ENCODE results near the gene PHLDB2.

PHLDB2 gene

DNA sequence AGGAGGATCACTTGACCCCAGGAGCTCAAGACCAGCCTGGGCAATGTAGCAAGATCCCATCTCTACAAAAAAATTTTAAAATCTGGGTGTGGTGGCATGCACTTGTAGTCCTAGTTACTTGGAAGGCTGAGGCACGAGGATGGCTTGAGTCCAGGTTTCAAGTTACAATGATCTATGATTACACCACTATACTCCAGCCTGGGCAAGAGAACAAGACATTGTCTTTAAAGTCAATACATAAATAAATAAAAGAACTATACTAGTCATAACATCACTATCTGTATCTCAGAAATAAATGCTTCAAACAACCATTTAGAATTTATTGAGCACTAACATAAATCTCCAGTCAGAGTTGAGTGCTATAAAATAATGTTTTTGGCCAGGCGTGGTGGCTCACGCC is 8.5 kb upstream of the PHLDB2 start:
- DNase-seq (ENCODE audit: low read depth in 2 of 3, low spot score in 1 of 3), result no peak

GRCh38 chr3:111851511-111851954 is 7.5 kb upstream of the PHLDB2 start:
- no peak for DNase-seq (ENCODE audit: low read depth in 2 of 3, low spot score in 1 of 3)

GRCh38 chr3:111852540-111852939 is 6.5 kb upstream of the PHLDB2 start:
- no peak for DNase-seq (ENCODE audit: low read depth in 2 of 3, low spot score in 1 of 3)

DNA sequence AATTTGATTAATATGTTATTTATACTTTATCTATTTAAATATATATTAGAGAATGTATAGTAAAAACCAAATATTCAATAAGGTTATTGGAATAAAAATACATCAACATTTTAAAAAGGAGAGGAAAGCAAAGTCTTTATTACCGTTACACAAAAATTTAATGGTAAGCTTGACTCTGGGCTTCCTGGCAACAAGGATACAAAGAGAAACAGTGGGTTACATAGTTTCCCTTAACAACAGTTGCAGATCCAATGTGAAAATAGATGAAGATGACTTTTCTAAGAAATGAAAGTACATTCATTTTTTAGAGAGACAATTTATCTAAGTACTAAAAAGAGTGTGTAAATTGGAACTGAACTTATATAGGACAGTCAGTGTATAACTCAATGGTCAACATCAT is 6.0 kb upstream of the PHLDB2 start:
- DNase-seq (ENCODE audit: low read depth in 2 of 3, low spot score in 1 of 3), result no peak

DNA sequence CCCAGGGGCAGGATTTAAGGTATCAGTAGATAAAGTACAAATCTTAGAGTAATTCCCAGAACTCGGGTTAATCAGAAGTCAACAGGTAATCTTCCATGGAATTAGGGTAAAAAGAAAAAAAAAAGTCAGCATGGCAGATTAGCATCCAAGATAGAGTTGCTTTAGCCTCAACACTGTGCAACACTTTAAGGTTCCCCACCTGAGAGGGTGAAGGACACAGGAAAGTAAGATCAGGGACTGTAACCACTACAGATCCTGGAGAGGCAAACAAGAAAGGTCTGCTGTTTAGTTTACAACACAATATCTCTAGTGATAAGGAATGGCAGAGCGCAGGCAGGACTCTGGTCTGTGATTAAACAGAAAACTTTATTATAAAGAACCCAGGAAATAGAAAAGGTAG is 4.1 kb upstream of the PHLDB2 start:
- DNase-seq (ENCODE audit: low read depth in 2 of 3, low spot score in 1 of 3), result no peak

DNA sequence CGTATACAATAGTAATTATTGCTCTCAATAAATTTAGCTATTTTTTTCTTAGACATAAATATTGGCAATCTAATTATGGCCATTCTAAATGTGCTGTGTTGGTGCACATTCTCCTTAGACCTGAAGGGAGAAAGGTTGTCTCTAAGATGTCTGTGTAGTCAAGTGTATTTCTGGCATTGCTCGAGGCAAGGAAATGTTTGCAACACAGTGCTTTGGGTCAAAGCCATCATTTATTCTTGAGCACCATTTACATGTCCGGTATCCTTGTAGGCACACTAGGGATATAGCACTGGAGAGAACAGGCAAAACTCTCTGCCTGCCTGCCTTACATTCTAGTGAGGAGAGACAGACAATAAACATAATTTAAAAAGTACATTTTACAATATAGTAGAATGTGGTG is 2.6 kb upstream of the PHLDB2 start:
- DNase-seq (ENCODE audit: low read depth in 2 of 3, low spot score in 1 of 3), result no peak

- DNase-seq (ENCODE audit: low read depth in 2 of 3, low spot score in 1 of 3), result no peak
These were observed 1.6 kb upstream of the PHLDB2 start for GRCh38 chr3:111857474-111857873.

- no peak for DNase-seq (ENCODE audit: low read depth in 2 of 3, low spot score in 1 of 3)
These were observed 423 bp upstream of the PHLDB2 start for GRCh38 chr3:111858642-111859041.

DNA sequence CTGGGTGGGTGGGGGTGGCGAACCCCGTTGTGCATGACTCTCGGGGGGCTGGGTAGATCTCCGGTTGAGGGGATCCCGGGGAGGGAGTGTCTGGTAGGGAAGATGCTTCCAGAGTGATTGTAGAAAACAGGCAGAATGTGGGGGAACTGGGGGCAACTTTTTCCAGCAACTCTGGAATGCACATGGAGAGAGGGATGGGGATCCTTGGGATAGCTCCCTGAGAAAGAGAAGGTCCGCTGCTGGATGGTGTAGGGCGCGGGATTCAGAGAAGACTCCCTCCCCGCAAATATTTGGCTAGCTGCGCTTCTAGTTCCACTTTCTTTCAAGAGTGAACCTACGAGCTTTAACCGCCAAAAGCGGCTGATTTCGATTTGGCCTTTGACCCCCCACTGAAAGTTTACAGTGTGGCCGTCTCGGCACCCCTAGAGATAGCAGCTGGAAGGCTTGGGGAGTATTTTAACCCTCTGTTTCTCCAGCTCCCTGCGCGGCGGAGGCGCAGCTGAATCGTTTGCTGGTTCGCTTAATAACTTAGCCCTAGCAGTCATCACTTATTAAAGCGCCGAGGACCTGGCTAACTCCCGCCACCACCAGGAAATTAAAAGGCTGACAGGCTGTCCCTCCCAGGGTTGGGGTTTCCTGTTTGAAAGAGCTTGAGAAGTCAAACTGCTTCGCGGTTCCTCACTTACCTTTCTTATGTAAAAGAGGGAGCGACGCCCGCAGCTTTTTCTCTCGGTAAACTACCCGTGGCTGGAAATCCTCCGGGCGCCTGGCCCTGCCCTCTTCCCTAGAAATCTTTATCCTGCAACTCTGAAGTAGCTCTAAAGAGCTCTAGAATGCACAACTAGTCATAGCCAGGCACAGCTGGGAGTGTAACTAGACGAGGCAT is 1.2 kb downstream of the PHLDB2 start:
- DNase-seq (ENCODE audit: low read depth in 2 of 3, low spot score in 1 of 3), result peak; percentile 19 to 40 (median 28)

DNA sequence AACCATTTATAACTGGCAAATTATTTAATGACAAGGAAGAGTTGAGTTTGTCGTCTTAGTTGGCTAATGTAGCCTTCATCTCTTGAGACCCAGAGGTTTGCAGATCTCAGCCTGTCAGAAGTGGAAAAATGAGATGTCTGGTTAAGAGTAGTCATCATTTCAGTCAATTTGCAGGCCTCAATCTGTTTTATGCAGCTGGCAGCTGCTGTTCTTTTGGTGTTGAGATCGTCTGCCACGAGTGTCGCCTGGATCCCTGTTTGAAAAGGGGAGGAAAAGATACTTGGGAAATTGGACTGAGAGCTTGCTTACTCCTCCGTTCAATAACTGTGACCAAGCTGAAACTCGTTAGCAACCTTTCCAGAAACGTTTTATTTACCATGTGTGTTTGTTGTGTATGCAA is 2.3 kb downstream of the PHLDB2 start:
- DNase-seq (ENCODE audit: low read depth in 2 of 3, low spot score in 1 of 3), result no peak

DNA sequence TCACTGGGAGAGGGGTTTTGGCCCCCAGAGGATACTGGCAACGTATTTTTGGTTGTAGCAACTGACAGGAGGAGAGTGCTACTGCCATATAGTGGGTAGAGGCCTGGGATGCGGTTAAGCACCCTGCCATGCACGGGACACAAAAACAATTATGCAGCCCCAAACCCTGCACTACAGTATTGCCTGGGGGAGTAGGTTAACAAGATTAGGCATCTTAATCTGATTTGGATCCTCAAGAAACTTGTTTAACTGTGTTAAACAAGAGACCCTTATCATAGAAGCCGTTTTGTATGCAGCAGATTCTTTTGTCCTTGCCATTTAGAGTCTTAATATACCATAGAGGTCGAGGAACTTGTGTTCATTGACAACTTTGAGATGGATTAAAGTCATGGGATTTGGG is 3.4 kb downstream of the PHLDB2 start:
- DNase-seq (ENCODE audit: low read depth in 2 of 3, low spot score in 1 of 3), result no peak

GRCh38 chr3:111862974-111863373 is 3.9 kb downstream of the PHLDB2 start:
- no peak for DNase-seq (ENCODE audit: low read depth in 2 of 3, low spot score in 1 of 3)

GRCh38 chr3:111863942-111864694 is 5.1 kb downstream of the PHLDB2 start:
- no peak for DNase-seq (ENCODE audit: low read depth in 2 of 3, low spot score in 1 of 3)

- DNase-seq (ENCODE audit: low read depth in 2 of 3, low spot score in 1 of 3), result no peak
These were observed 6.0 kb downstream of the PHLDB2 start for GRCh38 chr3:111864821-111865656.

DNA sequence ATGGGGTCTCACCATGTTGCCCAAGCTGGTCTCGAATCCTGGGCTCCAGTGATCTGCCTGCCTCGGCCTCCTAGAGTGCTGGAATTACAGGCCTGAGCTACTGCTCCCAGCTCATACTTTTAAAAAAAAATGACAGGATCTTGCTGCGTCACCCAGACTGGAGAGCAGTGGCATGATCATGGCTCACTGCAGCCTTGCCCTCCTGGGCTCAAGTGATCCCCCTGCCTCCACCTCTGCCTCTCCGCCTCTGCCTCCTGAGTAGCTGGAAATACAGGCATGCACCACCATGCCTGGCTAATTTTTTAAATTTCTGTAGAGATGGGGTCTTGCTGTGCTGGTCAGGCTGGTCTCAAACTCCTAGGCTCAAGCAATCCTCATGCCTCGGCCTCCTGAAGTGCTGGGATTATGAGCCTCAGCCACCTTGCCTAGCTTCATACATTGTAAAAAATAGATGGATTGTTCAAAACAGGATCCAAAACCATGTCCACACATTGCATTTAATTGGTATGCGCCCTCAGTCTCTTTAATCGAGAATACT is 8.9 kb downstream of the PHLDB2 start:
- DNase-seq (ENCODE audit: low read depth in 2 of 3, low spot score in 1 of 3), result no peak

DNA sequence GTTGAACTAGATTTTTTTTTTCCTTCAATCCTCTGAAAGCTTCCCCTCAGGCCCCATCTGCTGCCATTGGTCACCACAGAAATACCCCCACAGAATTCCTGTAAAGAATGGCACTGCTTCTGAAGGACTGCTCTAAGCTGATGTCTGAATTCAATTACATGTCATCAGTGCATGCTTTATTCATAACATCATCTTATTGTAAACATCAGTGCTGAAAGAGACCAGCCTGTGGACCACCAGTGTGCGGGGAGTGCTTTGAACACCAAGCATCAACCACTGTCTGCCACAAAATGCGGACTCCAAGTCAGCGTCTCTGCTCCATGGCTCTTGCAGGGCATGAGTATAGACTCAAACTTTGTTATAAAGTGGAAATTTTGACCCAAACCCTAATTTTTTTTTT is 11.6 kb downstream of the PHLDB2 start:
- no peak for DNase-seq (ENCODE audit: low read depth in 2 of 3, low spot score in 1 of 3)

- DNase-seq (ENCODE audit: low read depth in 2 of 3, low spot score in 1 of 3), result no peak
These were observed 13.0 kb downstream of the PHLDB2 start for GRCh38 chr3:111871809-111872623.

GRCh38 chr3:111872979-111873378 is 13.9 kb downstream of the PHLDB2 start:
- no peak for DNase-seq (ENCODE audit: low read depth in 2 of 3, low spot score in 1 of 3)

DNA sequence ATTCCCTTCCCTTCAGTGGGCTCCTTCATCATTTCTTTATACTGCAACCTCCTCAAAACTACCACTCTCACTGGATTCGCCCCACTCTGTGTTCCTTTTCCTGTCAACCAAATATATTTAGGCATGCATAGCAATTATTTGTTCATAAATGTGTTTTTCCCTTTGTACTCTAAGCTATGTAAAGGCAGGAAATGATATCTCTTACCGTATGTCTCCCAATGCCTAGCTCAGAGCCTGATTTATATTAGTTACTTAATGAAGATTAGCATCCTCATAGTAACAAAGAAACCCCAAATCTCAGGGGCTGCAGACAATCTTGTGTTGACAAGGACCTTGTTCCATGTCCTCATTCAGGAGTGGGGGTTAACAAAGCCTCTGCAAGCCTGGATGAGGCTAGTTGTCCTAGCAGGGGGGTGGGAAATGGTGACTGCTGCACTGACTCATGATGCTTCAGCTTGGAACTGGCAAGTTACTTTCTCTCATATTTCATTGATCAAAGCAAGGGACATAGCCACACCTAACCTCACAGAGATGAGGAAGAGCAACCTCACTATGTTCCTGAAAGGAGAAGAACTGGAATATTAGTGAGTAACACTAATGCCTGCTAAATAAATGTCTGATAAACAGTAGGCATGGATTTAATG is 15.2 kb downstream of the PHLDB2 start:
- DNase-seq (ENCODE audit: low read depth in 2 of 3, low spot score in 1 of 3), result no peak

GRCh38 chr3:111881480-111881879 is 22.4 kb downstream of the PHLDB2 start:
- no peak for DNase-seq (ENCODE audit: low read depth in 2 of 3, low spot score in 1 of 3)

Data from stimulated activated CD4-positive, alpha-beta T cell treated with anti-CD3 and anti-CD28 coated beads, Interleukin-12 subunit alpha, Interleukin-12 subunit beta, amount 100 ng/mL, for 48 hours (primary cell).